Type B pancreatic cell (in vitro differentiated cells): ENCODE measurements around the gene PADI4. TPM values are rescaled to one million over a fixed set of nuclear protein-coding genes. Genes with fewer than 3 reads are reported as not detected.

Source experiments
- DNase-seq: peaks from one replicate; pipeline ENCODE4 v3.0.0; 2021; ENCODE audit warnings: mixed read lengths; ENCODE audit not compliant: unreplicated experiment; ENCODE audit errors: extremely low spot score
- H3K27ac Mint-ChIP-seq: 2 replicates; pipeline ENCODE4 v1.8.0; 2021; ENCODE audit warnings: mild to moderate bottlenecking, mixed read lengths
- H3K27me3 Mint-ChIP-seq: 2 replicates; pipeline ENCODE4 v1.8.0; 2021; ENCODE audit warnings: mixed read lengths
- H3K36me3 Mint-ChIP-seq: 2 replicates; pipeline ENCODE4 v1.8.0; 2021; ENCODE audit warnings: mixed read lengths
- H3K4me1 Mint-ChIP-seq: one replicate; pipeline ENCODE4 v1.8.0; 2021; ENCODE audit warnings: mixed read lengths; ENCODE audit not compliant: unreplicated experiment
- H3K4me3 Mint-ChIP-seq: 2 replicates; pipeline ENCODE4 v1.8.0; 2021; ENCODE audit warnings: mild to moderate bottlenecking, mixed read lengths
- H3K9me3 Mint-ChIP-seq: 2 replicates; pipeline ENCODE4 v1.8.0; 2021; ENCODE audit warnings: mixed read lengths
- total RNA-seq: library from RNA; stranded (reverse); gene quantifications from 2 replicates; pipeline ENCODE4 v1.2.1, GENCODE V29; 2021; ENCODE audit warnings: low replicate concordance
- TF ChIP-seq, protein P1 (sequence below): fragments of 200-600 bp; sonication (generic); conservative IDR thresholded peaks from 2 replicates; pipeline ENCODE4 v1.5.0; 2021; ENCODE audit warnings: antibody characterized with exemption, mild to moderate bottlenecking

PADI4 gene
- total RNA-seq, 1 donor from 2014 or later, result not detected

DNA sequence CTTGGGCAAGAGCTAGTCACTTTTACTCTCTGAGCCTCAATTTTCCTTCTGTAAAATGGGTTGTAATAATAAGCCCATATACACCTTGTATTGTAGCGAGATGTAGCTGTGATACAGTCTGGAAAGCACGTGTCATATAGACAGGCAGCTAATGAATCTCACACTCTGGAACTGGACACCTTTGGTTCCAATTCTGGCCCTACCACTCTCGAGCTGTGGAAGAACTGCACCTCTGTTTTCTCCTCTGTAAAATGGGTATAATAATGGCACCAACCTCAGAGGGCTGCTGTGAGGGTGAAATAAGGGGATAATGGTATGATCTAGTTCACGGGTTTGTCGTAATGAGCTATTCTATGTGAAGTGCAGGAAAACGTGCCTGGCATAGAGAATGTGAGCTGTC is 668 bp upstream of the PADI4 start:
- no peak for DNase-seq
- H3K4me1 Mint-ChIP-seq, result peaks cover 10% of the 10 kb centered on the region
- TF ChIP-seq, protein P1, sequence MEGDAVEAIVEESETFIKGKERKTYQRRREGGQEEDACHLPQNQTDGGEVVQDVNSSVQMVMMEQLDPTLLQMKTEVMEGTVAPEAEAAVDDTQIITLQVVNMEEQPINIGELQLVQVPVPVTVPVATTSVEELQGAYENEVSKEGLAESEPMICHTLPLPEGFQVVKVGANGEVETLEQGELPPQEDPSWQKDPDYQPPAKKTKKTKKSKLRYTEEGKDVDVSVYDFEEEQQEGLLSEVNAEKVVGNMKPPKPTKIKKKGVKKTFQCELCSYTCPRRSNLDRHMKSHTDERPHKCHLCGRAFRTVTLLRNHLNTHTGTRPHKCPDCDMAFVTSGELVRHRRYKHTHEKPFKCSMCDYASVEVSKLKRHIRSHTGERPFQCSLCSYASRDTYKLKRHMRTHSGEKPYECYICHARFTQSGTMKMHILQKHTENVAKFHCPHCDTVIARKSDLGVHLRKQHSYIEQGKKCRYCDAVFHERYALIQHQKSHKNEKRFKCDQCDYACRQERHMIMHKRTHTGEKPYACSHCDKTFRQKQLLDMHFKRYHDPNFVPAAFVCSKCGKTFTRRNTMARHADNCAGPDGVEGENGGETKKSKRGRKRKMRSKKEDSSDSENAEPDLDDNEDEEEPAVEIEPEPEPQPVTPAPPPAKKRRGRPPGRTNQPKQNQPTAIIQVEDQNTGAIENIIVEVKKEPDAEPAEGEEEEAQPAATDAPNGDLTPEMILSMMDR, result no peak
- H3K27me3 Mint-ChIP-seq, result no peaks in the 10 kb centered on the region
- no peak overlapping the region for H3K27ac Mint-ChIP-seq
- H3K4me3 Mint-ChIP-seq, result no peak overlapping the region
- H3K36me3 Mint-ChIP-seq, result no peaks in the 10 kb centered on the region
- no peaks in the 10 kb centered on the region for H3K9me3 Mint-ChIP-seq

DNA sequence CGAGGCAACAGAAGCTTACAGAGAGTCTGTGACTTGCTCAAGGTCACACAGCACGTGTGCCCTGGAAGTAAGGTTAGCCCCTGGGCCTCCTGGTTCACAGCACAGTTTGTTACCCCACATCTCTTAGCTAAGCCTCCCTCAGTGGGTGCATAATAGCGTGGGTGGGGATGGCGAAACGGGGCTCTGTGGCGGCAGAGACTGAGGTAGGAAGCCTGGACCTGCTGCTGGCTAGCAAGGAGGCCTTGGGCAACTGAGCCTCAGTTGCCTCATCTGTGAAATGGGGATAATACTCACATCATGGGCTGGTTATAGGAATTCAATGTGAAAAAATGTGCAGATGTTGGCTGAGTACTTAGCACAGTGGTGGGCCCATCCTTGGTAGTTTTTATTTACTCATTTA is 596 bp downstream of the PADI4 start:
- H3K27me3 Mint-ChIP-seq, result no peaks in the 10 kb centered on the region
- H3K9me3 Mint-ChIP-seq, result no peaks in the 10 kb centered on the region
- no peaks in the 10 kb centered on the region for H3K36me3 Mint-ChIP-seq
- H3K4me3 Mint-ChIP-seq, result no peak overlapping the region
- no peak overlapping the region for H3K27ac Mint-ChIP-seq
- no peak for DNase-seq
- TF ChIP-seq, protein P1, result no peak
- peaks cover 10% of the 10 kb centered on the region for H3K4me1 Mint-ChIP-seq

DNA sequence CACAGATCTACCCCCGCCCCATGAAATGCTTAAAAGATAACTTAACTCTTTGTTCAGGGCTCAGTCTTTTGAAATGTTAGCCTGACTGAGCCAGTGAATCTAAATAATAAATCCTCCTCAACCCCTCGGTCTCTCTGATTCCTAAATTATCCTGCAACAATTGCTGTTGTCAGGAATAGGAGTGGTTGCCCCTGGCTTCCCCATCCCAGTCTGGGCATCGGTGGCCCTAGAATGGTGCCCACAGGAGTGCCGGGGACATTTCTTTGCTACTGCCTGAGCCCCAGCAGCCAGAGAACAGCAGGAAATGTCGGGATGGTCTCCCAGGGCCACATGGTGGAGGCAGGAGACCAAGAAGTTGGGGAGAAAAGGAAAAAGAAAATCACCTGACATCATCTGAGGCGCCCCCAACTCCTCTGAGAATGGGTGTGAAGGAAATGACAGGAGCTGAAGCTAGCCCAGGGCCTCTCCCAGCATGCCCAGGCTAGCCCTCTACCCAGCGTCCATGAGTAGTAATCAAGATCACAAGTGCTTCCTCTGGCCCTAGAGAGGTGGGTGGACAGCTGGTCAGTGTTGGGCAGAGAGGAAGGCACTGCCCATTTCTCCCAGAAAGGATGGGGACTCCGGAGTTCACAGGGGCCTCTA is 1.6 kb downstream of the PADI4 start:
- H3K4me1 Mint-ChIP-seq, result peaks cover 10% of the 10 kb centered on the region
- H3K27me3 Mint-ChIP-seq, result no peaks in the 10 kb centered on the region
- TF ChIP-seq, protein P1, result no peak
- H3K27ac Mint-ChIP-seq, result peak overlapping the region; percentile 23
- no peak for DNase-seq
- H3K9me3 Mint-ChIP-seq, result no peaks in the 10 kb centered on the region
- H3K36me3 Mint-ChIP-seq, result no peaks in the 10 kb centered on the region
- no peak overlapping the region for H3K4me3 Mint-ChIP-seq

DNA sequence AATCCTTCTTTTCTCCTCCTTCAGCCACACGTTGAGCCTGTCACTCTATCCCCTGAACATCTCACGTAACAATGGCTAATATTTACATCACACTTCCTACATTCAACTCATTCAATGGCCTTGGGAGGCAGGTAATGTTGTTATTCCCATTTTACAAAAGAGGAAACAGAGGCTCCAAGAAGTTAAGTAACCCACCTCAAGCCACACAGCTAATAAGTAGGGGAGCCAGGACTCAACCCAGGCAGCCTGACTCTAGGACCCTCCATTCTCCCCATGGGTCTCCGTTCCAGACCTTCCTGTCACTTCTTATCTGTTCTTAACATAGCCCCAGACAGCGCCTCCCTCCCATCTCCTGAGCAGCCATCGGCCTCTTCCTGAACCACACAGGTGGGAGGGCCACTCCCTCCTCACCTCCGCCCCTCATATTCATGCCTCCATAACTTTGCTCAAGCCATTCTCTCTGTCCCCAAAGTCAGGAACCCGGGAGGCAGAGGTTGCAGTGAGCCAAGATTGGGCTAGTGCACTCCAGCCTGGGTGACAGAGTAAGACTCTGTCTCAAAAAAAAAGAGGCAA is 2.2 kb downstream of the PADI4 start:
- Mint-ChIP-seq H3K4me3 (no peak overlapping the region), H3K36me3 (no peaks in the 10 kb centered on the region), H3K27me3 (peaks cover 3% of the 10 kb centered on the region), H3K9me3 (no peaks in the 10 kb centered on the region), H3K27ac (no peak overlapping the region), H3K4me1 (peaks cover 11% of the 10 kb centered on the region)
- TF ChIP-seq, protein P1, result no peak
- no peak for DNase-seq

DNA sequence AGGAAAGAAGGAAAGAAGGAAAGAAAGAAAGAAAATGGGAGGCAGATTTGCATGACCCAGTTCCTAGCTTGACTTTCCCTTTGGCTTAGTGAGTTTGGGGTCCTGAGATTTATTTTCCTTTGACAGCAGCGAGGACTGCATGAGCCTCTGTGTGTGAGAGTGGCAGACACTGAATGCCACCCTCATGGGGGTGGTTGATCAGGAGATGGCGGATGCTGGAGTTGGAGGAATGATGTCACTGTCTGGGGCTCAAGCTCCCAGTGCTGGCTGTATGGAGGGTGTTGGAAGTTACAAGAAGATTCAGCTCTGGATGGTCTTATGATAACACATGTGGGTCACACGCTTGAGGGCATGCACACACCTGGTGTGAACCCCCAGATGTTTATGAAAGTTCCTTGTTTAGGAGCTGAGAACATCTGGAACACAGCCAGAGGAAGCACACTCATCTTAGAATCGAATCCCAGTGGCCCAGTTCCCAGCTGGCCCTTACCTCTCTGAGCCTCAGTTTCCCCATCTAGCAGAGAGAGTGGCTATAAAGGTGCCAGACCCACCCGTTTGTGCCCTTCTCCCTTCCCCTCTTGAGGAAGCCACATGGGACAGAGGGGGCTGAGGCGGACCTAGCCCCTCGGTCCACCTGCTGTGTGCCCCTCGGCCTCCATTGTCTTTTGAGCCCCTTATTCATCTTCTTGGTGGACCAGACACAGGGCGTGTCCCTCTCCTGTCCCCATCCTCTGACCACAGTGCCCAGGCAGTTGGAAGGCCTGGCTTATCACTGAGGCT is 5.7 kb downstream of the PADI4 start:
- Mint-ChIP-seq H3K9me3 (no peaks in the 10 kb centered on the region), H3K36me3 (no peaks in the 10 kb centered on the region), H3K4me1 (peaks cover 6% of the 10 kb centered on the region), H3K27ac (no peak overlapping the region), H3K27me3 (peaks cover 10% of the 10 kb centered on the region), H3K4me3 (no peak overlapping the region)
- TF ChIP-seq, protein P1, result no peak
- DNase-seq, result no peak
